Measurements from ENCODE around the gene SLC40A1. TPM values are rescaled to one million over a fixed set of nuclear protein-coding genes. Genes with fewer than 3 reads are reported as not detected.

SLC40A1 gene
- total and polyA plus RNA-seq, 2 donors (not counting 1 experiment from before 2014, with no cell fraction given) = 17.2 to 97.4 TPM

- TF ChIP-seq EZH2 (IDR thresholded peaks at IDR 0.05; ENCODE audit: low read length, missing control alignments) = no peak
- TF ChIP-seq, protein P1, sequence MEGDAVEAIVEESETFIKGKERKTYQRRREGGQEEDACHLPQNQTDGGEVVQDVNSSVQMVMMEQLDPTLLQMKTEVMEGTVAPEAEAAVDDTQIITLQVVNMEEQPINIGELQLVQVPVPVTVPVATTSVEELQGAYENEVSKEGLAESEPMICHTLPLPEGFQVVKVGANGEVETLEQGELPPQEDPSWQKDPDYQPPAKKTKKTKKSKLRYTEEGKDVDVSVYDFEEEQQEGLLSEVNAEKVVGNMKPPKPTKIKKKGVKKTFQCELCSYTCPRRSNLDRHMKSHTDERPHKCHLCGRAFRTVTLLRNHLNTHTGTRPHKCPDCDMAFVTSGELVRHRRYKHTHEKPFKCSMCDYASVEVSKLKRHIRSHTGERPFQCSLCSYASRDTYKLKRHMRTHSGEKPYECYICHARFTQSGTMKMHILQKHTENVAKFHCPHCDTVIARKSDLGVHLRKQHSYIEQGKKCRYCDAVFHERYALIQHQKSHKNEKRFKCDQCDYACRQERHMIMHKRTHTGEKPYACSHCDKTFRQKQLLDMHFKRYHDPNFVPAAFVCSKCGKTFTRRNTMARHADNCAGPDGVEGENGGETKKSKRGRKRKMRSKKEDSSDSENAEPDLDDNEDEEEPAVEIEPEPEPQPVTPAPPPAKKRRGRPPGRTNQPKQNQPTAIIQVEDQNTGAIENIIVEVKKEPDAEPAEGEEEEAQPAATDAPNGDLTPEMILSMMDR (conservative IDR thresholded peaks at IDR 0.05 in 1 of 2, IDR thresholded peaks at IDR 0.05 in 1 of 2; ENCODE audit: low read depth in 1 of 2, low read length in 2 of 2) = no peak
- DNase-seq (ENCODE audit: low read depth in 2 of 2) = no peak
- H3K9me3 ChIP-seq (ENCODE audit: control insufficient read depth, insufficient read depth, low read depth, low read length) = no peaks in the 10 kb centered on the region
- no peak overlapping the region for H3K9ac ChIP-seq (ENCODE audit: insufficient read depth, low read length)
- H3K36me3 ChIP-seq (ENCODE audit: control insufficient read depth, insufficient read depth, low read length) = no peaks in the 10 kb centered on the region
- peak overlapping the region; percentile 61 for H3K4me2 ChIP-seq (ENCODE audit: extremely low read depth, insufficient read depth, low read length)
- peak overlapping the region; percentile 43 to 70 (median 54) for H3K4me3 ChIP-seq (replicated peaks in 1 of 4; ENCODE audit: control extremely low read depth in 1 of 4, insufficient read depth in 1 of 4, low read depth in 3 of 4, low read length in 4 of 4)
- H4K20me1 ChIP-seq (ENCODE audit: control insufficient read depth, extremely low read depth, insufficient read depth, low read length) = no peaks in the 10 kb centered on the region
- no peaks in the 10 kb centered on the region for H3K79me2 ChIP-seq (ENCODE audit: control insufficient read depth, insufficient read depth, low read length)
- peaks cover 3% of the 10 kb centered on the region for H3K27me3 ChIP-seq (ENCODE audit: control insufficient read depth, insufficient read depth, low read length)
- no peak overlapping the region for H3K27ac ChIP-seq (ENCODE audit: insufficient read depth, low read length)
- peaks cover 4% of the 10 kb centered on the region for H3K4me1 ChIP-seq (ENCODE audit: control insufficient read depth, extremely low read depth, insufficient read depth, low read length)
- peak overlapping the region; percentile 43 for H2AFZ ChIP-seq (ENCODE audit: low read length)
Measured at GRCh38 chr2:189581354-189582139, 961 bp upstream of the SLC40A1 start.

- no peak overlapping the region for H3K27ac ChIP-seq (ENCODE audit: insufficient read depth, low read length)
- DNase-seq (ENCODE audit: low read depth in 2 of 2) = peak; percentile 26 to 30
Measured at GRCh38 chr2:189580241-189580651, 340 bp downstream of the SLC40A1 start.

DNA sequence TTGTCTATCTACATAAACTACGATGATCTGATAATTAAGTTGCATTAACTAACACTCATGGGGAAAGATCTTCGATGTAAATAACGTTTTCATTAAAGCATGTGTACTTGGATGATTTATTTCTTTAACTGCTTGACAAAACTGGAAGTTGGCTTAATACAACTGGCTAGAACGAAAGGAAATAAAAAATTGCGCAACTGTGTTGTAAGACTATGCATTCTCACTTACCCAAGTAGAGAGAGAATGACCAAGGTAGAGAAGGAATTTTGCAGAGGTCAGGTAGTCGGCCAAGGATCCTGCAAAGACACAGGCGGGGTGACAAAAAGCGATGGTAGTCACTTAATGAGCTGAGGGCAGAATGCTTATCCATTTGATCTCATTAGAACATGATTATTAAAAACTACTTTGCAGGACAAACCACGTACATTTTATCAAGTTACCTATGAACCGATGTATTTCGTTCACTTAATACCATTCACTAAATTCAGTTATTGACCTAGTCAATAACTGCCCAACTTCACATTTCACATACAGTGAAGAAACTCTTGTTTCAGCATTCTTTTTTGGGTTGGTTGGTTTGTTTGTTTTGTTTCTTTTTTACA lies 900 bp downstream of the SLC40A1 start:
- peaks cover 3% of the 10 kb centered on the region for H3K27me3 ChIP-seq (ENCODE audit: control insufficient read depth, insufficient read depth, low read length)
- peak overlapping the region; percentile 61 for H3K4me2 ChIP-seq (ENCODE audit: extremely low read depth, insufficient read depth, low read length)
- no peaks in the 10 kb centered on the region for H3K9me3 ChIP-seq (ENCODE audit: control insufficient read depth, insufficient read depth, low read depth, low read length)
- peak overlapping the region; percentile 17 for H2AFZ ChIP-seq (ENCODE audit: low read length)
- no peaks in the 10 kb centered on the region for H3K79me2 ChIP-seq (ENCODE audit: control insufficient read depth, insufficient read depth, low read length)
- no peak overlapping the region for H3K9ac ChIP-seq (ENCODE audit: insufficient read depth, low read length)
- peak in 1 of 2 donors; percentile 76 for DNase-seq (ENCODE audit: low read depth in 2 of 2)
- TF ChIP-seq, protein P1 (conservative IDR thresholded peaks at IDR 0.05 in 1 of 2, IDR thresholded peaks at IDR 0.05 in 1 of 2; ENCODE audit: low read depth in 1 of 2, low read length in 2 of 2) = no peak
- TF ChIP-seq EZH2 (IDR thresholded peaks at IDR 0.05; ENCODE audit: low read length, missing control alignments) = no peak
- H3K4me3 ChIP-seq (replicated peaks in 1 of 4; ENCODE audit: control extremely low read depth in 1 of 4, insufficient read depth in 1 of 4, low read depth in 3 of 4, low read length in 4 of 4) = peak overlapping the region; percentile 43 to 77 (median 60)
- no peak overlapping the region for H3K27ac ChIP-seq (ENCODE audit: insufficient read depth, low read length)
- H3K4me1 ChIP-seq (ENCODE audit: control insufficient read depth, extremely low read depth, insufficient read depth, low read length) = peaks cover 4% of the 10 kb centered on the region
- no peaks in the 10 kb centered on the region for H3K36me3 ChIP-seq (ENCODE audit: control insufficient read depth, insufficient read depth, low read length)
- H4K20me1 ChIP-seq (ENCODE audit: control insufficient read depth, extremely low read depth, insufficient read depth, low read length) = no peaks in the 10 kb centered on the region

More at GRCh38 chr2:189580241-189580651, 340 bp downstream of the SLC40A1 start:
- H3K4me3 ChIP-seq (replicated peaks in 1 of 4; ENCODE audit: control extremely low read depth in 1 of 4, insufficient read depth in 1 of 4, low read depth in 3 of 4, low read length in 4 of 4) = peak overlapping the region; percentile 43 to 77 (median 60)
- H2AFZ ChIP-seq (ENCODE audit: low read length) = peak overlapping the region; percentile 17
- no peaks in the 10 kb centered on the region for H3K79me2 ChIP-seq (ENCODE audit: control insufficient read depth, insufficient read depth, low read length)
- H3K36me3 ChIP-seq (ENCODE audit: control insufficient read depth, insufficient read depth, low read length) = no peaks in the 10 kb centered on the region
- no peaks in the 10 kb centered on the region for H4K20me1 ChIP-seq (ENCODE audit: control insufficient read depth, extremely low read depth, insufficient read depth, low read length)
- H3K4me2 ChIP-seq (ENCODE audit: extremely low read depth, insufficient read depth, low read length) = peak overlapping the region; percentile 61
- peaks cover 3% of the 10 kb centered on the region for H3K27me3 ChIP-seq (ENCODE audit: control insufficient read depth, insufficient read depth, low read length)
- H3K4me1 ChIP-seq (ENCODE audit: control insufficient read depth, extremely low read depth, insufficient read depth, low read length) = peaks cover 4% of the 10 kb centered on the region
- H3K9me3 ChIP-seq (ENCODE audit: control insufficient read depth, insufficient read depth, low read depth, low read length) = no peaks in the 10 kb centered on the region
- no peak overlapping the region for H3K9ac ChIP-seq (ENCODE audit: insufficient read depth, low read length)
- TF ChIP-seq EZH2 (IDR thresholded peaks at IDR 0.05; ENCODE audit: low read length, missing control alignments) = no peak
- TF ChIP-seq, protein P1 (conservative IDR thresholded peaks at IDR 0.05 in 1 of 2, IDR thresholded peaks at IDR 0.05 in 1 of 2; ENCODE audit: low read depth in 1 of 2, low read length in 2 of 2) = no peak
